HL-60/S4 treated with retinoic acid at 250 ng/mL for 4 days and 3 days (cell line): Measurements from ENCODE around the gene DUSP2.

Experiments used
- in situ Hi-C: fragments of 300-500 bp; cut with MboI; formaldehyde crosslinking; loops from 2 replicates; pipeline ENCODE4 v1.7.0; 2022; ENCODE audit warnings: low sequenced_read_pairs

Gene DUSP2

DNA sequence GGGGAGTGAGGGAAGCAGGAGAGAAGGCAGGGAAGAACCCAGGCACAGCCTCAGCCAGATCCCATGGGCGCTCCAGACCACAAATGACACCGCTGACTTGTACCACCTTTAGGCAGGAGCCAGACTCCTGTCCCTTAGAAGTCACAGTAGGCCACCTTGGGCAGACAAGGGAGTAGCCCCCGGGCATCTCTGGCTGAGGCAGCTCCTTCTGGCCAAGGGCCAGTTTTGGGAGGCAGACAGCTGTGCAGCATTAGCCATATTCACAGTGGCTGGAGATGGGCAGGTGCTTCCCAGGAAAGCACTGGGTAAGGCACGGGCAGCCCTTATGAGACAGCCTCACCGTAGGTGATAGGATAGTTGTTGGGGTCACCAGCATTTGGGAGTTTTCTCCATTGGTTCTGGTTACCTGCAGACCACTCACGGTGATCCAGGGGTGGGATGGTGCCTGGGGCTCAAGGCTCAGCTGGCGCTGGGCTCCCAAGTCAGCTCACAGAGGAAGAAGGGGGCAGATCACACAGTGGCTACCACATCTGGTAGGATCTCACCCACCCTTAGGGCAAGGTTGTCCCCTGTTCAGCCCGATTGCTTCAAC lies 9.0 kb downstream of the DUSP2 start:
- in situ Hi-C loops: no loop called here

- in situ Hi-C loops: no loop called here
Measured at GRCh38 chr2:96135621-96136020, 9.6 kb downstream of the DUSP2 start.

GRCh38 chr2:96135171-96135570 lies 10.1 kb downstream of the DUSP2 start:
- in situ Hi-C loops: no loop called here

- in situ Hi-C loops: no loop called here
Measured at GRCh38 chr2:96134421-96134820, 10.8 kb downstream of the DUSP2 start.

- in situ Hi-C loops: no loop called here
Measured at GRCh38 chr2:96131813-96132745, 13.2 kb downstream of the DUSP2 start.

DNA sequence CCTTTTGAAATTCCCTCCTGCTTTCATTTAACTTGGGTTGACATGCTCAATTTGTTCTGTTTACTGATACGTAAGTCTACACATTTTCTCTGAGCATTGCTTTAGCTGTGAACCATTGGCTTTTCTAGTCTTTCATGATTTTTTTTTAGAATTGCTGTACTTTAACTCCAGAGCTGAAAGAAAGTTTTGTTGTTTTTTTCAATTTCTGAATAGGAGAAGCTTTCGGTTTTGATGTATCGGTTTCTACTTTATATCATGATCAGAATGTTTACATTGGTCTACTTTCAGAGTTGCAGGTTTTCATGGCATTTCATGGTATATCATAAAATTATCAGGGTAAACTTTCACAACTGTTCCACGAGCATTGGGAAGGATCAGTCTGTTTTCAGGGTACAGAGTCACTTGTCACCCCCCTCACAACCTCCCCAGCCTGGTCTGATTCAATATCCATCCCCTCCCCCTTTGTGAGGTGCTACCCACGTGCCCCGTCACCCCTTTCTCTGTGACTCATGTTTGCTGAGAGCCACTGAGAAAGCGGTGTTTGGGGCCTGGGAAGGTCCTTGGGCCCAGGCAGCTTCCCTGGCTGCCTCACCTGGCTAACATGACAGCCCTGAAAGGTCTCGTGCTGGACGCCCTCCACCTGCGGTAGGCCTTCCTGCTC lies 14.0 kb downstream of the DUSP2 start:
- in situ Hi-C loops: no loop called here

DNA sequence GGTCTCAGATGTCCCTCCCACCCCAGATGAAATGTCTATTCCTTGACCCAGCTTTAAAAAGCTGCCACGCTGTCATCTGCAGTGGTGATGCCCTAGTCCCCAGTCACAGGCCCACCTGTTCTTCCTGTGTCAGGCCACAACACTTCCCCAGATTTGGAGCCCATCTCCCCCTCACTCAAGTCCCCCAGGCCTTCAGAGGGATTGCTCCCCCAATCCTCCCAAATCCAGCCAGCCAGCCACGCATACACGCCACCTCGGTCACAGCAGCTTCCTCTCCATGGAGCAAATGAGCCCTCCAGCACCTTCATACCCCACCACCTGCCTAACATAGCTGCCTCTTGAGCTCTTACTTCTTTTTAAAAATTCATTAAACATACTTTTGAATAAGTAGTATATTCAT lies 14.8 kb downstream of the DUSP2 start:
- in situ Hi-C loops: no loop called here

DNA sequence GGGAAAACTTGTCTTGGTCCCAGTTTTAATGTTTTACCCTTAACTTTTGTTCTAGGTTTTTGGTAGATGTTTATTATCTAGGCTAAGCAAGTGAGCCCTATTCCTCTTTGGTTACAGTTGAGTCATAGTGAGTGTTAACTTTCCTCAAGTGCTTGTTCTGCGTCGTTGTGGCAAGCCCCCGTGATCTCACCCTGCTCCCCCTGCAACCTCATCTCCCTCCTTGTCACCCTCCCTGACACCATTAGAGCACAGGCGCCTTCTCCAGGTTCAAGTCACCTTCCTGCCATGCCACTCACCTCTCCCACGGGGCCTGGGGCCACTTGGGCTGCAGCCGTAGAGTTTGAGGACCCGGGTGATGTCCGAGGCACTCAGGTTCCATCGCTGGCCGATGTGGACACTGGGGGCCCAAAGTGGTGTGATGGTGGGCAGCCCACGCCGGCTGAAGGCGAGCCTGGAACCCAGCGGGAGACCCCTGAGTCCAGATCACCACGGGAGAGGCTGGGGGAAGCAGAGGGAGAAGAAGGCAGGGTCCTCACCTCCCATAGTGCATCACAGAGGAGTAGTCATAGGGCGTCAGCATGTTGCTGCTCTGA lies 15.6 kb downstream of the DUSP2 start:
- in situ Hi-C loops: no loop called here

DNA sequence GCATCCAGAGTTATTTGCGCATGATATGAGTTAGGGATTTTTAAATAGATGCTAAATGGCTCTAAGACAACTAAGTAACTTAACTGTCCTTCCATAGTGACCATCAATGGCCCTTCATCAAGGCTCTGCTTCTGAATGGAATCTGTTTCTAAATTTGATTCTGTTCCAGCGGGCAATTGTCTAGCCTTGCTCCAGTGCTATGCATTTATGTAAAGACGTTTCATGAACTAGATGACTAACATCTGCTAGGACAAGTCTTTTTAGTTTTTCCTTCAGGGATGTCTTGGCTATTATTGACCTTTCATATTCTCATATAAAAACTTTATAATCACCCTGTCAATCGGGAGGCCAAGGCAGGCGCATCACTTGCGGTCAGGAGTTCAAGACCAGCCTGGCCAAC lies 16.8 kb downstream of the DUSP2 start:
- in situ Hi-C loops: no loop called here

DNA sequence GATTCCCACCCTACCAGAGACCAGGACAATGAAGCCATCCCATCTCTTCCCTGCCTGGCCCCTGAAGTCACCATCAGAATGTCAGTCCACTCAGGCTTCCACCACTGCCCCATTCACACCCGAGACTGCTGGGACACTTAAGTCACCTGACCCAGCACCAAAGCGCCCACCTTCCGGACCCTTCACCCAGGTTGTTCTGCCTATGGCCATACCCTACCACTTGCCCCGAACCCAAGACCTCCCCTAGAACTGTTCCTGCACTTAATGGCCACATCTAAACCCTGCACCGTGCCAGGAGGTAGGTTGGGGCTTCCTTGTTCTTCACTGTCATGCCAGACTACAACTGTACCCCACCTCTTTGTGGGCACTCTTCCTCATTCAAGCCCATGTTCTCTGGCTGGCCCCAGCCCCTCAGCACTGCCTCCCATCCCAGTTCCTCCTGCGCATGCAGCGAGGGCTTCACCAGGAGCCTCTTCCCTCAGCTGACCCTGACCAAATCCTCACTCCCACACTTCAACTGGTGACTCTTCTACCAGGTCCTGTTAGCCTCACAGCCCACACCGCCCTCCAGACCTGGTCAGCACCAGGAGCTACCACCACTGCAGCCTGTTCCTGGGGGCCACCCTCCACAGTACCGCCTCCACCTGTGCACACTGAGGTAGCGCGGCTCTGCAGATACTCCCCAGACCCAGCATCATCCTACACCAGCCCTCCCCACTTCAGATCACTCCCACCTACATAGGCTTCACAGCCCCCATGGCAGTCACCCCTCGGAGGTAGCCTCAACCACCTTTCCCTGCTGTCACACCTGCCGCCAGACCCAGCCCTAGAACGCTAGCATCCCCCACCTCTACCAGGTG lies 20.6 kb downstream of the DUSP2 start:
- in situ Hi-C loops: loop anchor here (25.0 kb wide), 1 partner anchor 112 kb away; no protein-coding TSS in a partner anchor

DNA sequence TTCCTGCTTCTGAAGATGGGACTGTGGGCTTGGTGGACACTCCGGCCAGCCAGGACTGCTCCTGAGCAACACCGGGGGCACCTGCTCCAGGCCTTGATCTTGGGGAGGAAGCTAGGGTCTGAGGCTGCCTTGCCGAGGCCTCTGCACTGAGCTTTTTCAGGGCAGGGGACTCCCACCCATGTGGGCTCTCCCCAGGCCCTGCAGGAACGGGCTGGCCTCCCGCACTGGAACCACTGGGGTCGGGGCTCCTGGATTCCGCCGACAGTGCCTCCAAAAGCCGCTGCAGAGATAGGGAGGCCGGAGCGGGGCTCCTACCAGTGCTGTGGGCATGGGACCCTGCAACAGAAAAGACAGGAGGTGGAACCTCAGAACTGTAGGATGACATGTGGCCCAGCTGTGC lies 21.3 kb downstream of the DUSP2 start:
- in situ Hi-C loops: loop anchor here (25.0 kb wide), 1 partner anchor 112 kb away; no protein-coding TSS in a partner anchor

GRCh38 chr2:96123290-96123689 lies 21.9 kb downstream of the DUSP2 start:
- in situ Hi-C loops: loop anchor here (25.0 kb wide), 1 partner anchor 111 kb away; no protein-coding TSS in a partner anchor

DNA sequence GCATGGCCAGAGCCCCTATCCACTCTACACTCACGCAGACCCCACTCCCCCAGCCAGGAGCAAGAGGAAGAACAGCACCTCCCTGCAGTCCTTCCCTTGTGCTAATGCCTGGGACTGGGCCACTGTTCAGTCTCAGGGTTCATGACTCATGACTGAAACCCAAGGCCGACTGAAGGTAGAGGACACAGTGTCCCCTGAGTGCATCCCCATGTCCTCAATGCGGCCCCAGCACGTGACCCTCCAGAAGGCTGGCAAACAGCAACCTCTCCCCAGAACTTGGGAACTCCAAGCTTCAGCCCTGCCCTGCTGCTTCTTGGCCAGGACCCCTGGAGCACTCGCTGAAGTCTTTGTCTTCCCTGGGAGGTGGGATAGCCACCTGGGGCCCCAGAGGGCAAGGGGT lies 22.8 kb downstream of the DUSP2 start:
- in situ Hi-C loops: loop anchor here (25.0 kb wide), 1 partner anchor 110 kb away; no protein-coding TSS in a partner anchor

DNA sequence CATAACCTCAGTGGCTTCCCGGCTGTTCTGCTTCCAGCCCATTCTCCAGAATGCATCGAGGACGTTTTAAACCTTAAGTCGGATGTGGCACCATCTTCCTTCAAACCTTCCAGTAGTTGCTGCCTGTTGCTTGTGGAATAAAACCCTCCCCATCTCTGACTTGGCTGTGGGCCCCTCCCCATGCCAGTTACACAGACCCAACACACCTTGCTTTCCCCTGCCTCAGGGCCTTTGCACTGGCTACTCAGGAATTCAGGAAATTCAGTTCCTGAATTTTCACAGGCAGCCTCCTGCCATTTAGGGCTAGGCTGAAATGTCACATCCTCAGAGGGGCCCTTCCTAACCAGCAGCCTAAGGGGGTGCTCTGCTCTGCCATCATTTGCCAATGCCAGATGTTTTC lies 23.8 kb downstream of the DUSP2 start:
- in situ Hi-C loops: loop anchor here (25.0 kb wide), 1 partner anchor 109 kb away; no protein-coding TSS in a partner anchor

- in situ Hi-C loops: loop anchor here (25.0 kb wide), 1 partner anchor 109 kb away; no protein-coding TSS in a partner anchor
Measured at GRCh38 chr2:96120991-96121390, 24.2 kb downstream of the DUSP2 start.

DNA sequence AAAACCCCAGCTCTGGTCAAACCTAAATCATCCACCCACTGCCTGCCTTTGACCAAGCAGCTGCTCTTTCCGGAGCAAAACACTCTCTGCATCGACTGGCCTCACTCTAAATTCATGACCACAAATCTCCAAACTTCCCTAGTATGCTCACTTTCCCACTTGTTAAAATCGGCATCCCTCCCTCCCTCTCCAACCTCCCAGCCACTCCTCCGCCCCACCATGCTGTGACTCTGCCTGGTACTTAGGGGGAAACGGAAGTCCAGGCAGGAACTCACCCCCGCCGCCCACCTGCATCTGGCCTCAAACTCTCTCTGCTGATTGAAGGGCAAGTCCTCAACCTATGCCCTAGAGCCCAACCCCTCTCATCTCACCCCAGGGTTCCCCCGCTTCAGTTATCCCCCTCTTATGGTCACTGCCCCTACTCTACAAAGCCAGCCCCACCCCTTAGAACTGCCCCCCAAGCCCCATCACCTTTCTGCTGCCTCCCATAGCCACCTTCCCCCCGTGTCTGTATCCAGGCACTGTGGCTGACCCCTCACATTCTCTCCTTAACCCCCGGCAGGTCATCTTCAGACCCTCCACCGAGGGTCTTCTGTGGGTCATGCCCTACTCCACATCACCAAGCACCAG lies 25.0 kb downstream of the DUSP2 start:
- in situ Hi-C loops: loop anchor here (25.0 kb wide), 1 partner anchor 108 kb away; no protein-coding TSS in a partner anchor

- in situ Hi-C loops: loop anchor here (25.0 kb wide), 1 partner anchor 107 kb away; no protein-coding TSS in a partner anchor
Measured at GRCh38 chr2:96119389-96119751, 25.9 kb downstream of the DUSP2 start.

DNA sequence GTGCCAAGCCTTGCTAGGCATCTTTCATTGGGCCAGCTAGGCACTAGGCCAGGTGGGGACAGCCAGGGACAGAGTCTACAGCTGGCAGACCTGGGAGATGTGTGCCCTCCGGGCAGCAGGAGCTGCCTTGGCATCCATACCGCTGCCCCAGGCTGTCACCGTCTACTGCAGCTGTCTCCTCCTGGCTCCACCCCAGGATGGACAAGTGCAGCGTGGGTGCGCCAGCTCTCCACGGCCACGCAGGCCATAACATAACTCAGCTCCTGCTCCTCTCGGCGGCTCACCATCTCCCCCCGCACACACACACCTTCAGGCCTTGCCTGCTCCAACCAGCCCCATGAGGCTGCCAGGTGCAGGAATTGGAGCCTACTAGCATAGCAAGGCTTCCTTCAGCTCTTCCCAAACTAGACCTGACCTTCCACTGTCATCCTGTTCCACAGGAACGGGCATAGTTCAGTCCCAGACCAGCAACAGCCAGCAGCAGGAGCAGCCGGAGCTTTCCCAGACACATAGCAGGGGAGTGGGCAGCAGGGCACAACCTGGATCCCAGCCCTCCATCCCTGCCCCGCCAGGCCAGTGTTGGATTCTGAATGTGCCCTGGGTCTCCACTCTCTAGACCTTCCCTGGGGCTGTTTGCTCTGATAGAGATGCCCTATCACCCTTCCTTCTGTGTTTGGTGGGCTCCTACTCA lies 26.4 kb downstream of the DUSP2 start:
- in situ Hi-C loops: loop anchor here (25.0 kb wide), 1 partner anchor 107 kb away; no protein-coding TSS in a partner anchor
